GM10266 (cell line): ENCODE measurements around the gene SLC25A15.
"Not testable (repeated sequence)": the region's sequence is repeated elsewhere in the genome, so short reads cannot be mapped to it uniquely, and the experiment has no call there.

Source experiments
- DNase-seq: peaks from one replicate; pipeline ENCODE4 v3.0.0; 2012; ENCODE audit errors: extremely low spot score
- CTCF ChIP-seq: IDR thresholded peaks from 2 replicates; pipeline ENCODE4 v1.5.1; 2012; ENCODE audit warnings: mild to moderate bottlenecking, low read depth; ENCODE audit not compliant: control insufficient read depth, insufficient read depth; ENCODE audit errors: missing control alignments

Gene SLC25A15

GRCh38 chr13:40781717-40782116 is 7.7 kb upstream of the SLC25A15 start:
- no peak for DNase-seq
- TF ChIP-seq CTCF: no peak

GRCh38 chr13:40782971-40783370 is 6.4 kb upstream of the SLC25A15 start:
- not testable (repeated sequence) for DNase-seq

GRCh38 chr13:40784540-40784939 is 4.9 kb upstream of the SLC25A15 start:
- TF ChIP-seq CTCF: no peak
- no peak for DNase-seq

- DNase-seq: no peak
- no peak for TF ChIP-seq CTCF
Measured at GRCh38 chr13:40786568-40786996, 2.8 kb upstream of the SLC25A15 start.

GRCh38 chr13:40787062-40787461 is 2.3 kb upstream of the SLC25A15 start:
- no peak for DNase-seq
- TF ChIP-seq CTCF: no peak

GRCh38 chr13:40788540-40789274 is 704 bp upstream of the SLC25A15 start:
- not testable (repeated sequence) for DNase-seq

GRCh38 chr13:40790154-40790616 is 774 bp downstream of the SLC25A15 start:
- no peak for DNase-seq
- TF ChIP-seq CTCF: no peak

GRCh38 chr13:40792284-40793051 is 3.1 kb downstream of the SLC25A15 start:
- no peak for DNase-seq
- TF ChIP-seq CTCF: no peak
